Measurements from ENCODE around the gene NR4A3.

- TF ChIP-seq CTCF (IDR thresholded peaks at IDR 0.05; ENCODE audit: poor library complexity) (no peak), EZH2 (IDR thresholded peaks at IDR 0.05; ENCODE audit: borderline replicate concordance) (no peak)
Measured at GRCh38 chr9:99831857-99832557, 10.3 kb downstream of the NR4A3 start.

All from hepatocyte (in vitro differentiated cells).